ENCODE data around the gene HERC5.

The HERC5 gene

GRCh38 chr4:88448889-88449288 is 8.0 kb upstream of the HERC5 start:
- no peak for DNase-seq

- no peak for DNase-seq
Observed at GRCh38 chr4:88449290-88449689, 7.6 kb upstream of the HERC5 start.

- no peak for DNase-seq
Observed at GRCh38 chr4:88451205-88451604, 5.7 kb upstream of the HERC5 start.

GRCh38 chr4:88452912-88453311 is 4.0 kb upstream of the HERC5 start:
- DNase-seq = no peak

GRCh38 chr4:88457307-88458103 is 586 bp downstream of the HERC5 start:
- peak; percentile 57 for DNase-seq

- no peak for DNase-seq
Observed at GRCh38 chr4:88458104-88458740, 1.3 kb downstream of the HERC5 start.

- DNase-seq = no peak
Observed at GRCh38 chr4:88465653-88466192, 8.8 kb downstream of the HERC5 start.

- no peak for DNase-seq
Observed at GRCh38 chr4:88467392-88467791, 10.5 kb downstream of the HERC5 start.

GRCh38 chr4:88477229-88477860 is 20.4 kb downstream of the HERC5 start:
- DNase-seq = no peak

- DNase-seq = no peak
Observed at GRCh38 chr4:88478247-88478646, 21.3 kb downstream of the HERC5 start.

GRCh38 chr4:88481537-88481936 is 24.6 kb downstream of the HERC5 start:
- no peak for DNase-seq

GRCh38 chr4:88489100-88489761 is 32.3 kb downstream of the HERC5 start:
- DNase-seq = no peak

GRCh38 chr4:88497859-88498409 is 41.0 kb downstream of the HERC5 start:
- DNase-seq = no peak

GRCh38 chr4:88503344-88503743 is 46.4 kb downstream of the HERC5 start:
- no peak for DNase-seq

GRCh38 chr4:88511236-88511635 is 54.3 kb downstream of the HERC5 start:
- no peak for DNase-seq

GRCh38 chr4:88514557-88515511 is 57.9 kb downstream of the HERC5 start:
- DNase-seq = no peak

- DNase-seq = no peak
Observed at GRCh38 chr4:88516746-88517145, 59.8 kb downstream of the HERC5 start.

- no peak for DNase-seq
Observed at GRCh38 chr4:88517825-88518224, 60.9 kb downstream of the HERC5 start.

- DNase-seq = no peak
Observed at GRCh38 chr4:88518911-88519310, 62.0 kb downstream of the HERC5 start.

GRCh38 chr4:88522702-88523324 is 65.9 kb downstream of the HERC5 start:
- DNase-seq = peak; percentile 40

All from left hindlimb (tissue), 1 donor.